NCI-H510A treated with DMSO at 0.1 percent for 48 hours (cell line): ENCODE results near the gene C17orf114.
A peak's percentile ranks its signal among the peaks of the same experiment; 100 is the strongest.

Experiments used
- DNase-seq: peaks from one replicate; lab custom pipeline; 2025; lab: John Stamatoyannopoulos, UW

Gene C17orf114

DNA sequence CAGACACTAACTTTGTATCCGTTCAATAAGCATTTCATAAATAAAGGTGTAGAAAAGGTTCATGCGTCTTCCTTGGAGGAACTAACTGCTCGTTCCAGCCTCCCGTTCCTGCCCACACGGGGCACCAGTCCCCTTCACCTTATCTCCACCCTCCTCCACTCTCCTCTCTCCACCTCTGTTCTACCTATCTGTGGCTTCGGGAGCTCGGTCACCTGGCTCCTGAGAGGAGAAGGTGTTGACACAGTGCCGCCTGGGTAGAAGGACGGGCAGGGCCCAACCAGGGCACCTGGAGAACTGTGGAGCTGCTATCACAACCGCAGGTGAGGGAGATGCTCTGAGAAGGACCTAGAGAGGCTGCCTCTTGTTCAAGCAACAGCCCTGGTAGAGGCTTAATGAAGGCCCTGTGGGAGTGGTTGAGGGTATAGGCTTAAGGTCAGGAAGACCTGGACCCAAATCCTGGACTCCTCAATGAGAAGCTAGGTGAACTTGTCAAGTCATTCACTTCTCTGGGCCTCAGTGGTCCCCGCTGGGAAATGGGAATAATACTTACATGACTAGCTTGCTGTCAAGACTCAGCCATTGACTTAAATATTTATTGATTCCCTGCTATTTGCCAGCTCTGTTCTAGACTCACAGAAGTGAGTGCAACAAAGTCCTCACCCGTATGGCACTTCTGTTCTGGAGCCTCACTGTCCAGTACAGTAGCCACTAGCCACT, 21.4 kb upstream of the C17orf114 start:
- DNase-seq: peak; percentile 23

DNA sequence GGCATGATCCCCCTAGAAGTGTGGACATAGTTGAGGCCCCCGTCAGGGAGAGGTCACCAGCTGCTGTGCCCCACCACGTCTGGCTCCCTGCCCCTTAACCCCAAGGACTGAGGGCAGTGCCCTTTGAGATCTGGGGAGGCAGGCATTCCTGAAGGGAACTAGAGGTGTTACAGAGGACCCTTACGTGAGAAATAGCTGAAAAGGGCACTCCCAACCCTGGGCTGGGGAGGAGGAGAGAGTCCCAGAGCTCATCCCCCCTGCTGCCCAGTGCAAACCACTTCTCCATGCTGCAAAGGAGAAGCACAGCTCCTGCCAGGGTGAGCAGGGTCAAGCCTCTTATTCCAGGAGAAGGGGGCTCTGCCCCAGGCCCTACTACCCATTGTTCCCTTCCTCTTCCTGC, 20.7 kb upstream of the C17orf114 start:
- no peak for DNase-seq

DNA sequence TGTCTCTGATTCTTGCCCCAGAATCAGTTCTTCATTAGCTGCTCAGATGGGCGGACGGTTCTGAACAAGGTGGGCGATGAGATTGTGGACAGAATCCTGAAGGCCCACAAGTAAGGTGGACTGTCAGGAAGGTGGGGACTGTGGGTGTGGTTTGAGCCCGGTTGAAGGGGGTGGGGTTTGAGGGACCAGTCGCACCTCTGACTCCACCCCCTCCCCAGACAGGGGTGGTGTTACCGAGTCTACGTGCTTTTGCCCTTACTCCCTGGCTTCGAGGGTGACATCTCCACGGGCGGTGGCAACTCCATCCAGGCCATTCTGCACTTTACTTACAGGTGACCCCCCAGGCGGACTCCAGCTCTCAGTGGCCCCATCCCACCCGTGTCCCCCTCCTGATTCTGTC, 16.1 kb upstream of the C17orf114 start:
- DNase-seq: no peak

DNA sequence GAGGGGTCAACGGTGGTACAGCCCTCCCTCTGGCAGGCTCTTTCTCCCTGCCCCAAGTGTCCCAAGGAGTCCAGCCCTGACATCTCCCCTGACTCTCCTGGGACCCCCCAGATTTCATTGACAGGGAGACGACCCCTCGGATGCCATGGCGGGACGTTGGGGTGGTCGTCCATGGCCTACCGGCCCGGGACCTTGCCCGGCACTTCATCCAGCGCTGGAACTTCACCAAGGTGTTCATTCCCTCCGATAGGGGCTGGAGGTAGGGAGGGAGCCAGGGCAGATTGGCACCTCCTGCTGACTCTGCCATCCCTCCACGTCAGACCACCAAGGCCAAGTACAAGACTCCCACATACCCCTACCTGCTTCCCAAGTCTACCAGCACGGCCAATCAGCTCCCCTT, 14.7 kb upstream of the C17orf114 start:
- DNase-seq: no peak

DNA sequence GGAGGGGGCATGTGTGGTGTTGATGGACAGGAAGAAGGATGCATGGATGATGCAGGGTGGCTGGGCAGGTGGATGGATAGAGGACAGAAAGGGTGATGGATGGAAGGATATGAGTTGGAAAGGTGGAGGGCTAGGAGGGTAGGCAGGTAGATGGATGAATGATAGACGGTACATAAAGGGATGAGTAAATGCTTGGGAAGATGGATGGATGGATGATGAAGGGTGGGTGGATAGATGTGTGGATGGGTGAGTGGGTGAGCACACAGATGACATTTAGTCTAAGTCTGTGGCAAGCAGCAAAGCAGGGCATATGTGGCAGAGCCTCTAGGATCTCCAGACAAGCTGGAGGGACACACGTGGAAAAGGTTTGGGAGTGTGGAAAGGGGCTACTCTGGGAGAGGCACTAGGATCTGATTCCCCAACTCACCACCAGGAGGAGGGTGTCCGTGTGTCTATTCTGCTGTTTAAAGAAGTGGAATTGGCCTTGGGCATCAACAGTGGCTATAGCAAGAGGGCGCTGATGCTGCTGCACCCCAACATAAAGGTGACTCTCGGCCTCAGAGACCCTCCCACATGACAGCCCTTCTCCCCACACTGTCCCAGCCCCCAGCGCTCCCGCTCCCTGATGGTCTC, 13.0 kb upstream of the C17orf114 start:
- no peak for DNase-seq

DNA sequence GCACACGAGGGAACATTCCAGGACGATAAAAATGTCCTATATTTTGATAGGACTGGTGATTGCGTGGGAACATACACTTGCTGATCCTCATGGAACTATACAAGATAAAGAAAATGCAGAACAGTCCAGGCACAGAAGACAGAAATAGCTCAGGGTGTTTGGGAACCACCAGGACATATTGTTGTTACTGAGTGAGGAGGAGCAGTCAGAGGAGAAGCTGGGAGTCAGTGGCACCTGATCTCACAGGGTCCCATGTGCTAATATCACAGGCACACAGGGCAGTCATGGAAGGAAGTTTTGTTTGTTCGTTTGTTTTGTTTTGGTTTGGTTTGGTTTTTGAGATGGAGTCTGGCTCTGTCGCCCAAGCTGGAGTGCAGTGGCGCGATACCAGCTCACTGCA, 10.6 kb upstream of the C17orf114 start:
- DNase-seq: no peak

DNA sequence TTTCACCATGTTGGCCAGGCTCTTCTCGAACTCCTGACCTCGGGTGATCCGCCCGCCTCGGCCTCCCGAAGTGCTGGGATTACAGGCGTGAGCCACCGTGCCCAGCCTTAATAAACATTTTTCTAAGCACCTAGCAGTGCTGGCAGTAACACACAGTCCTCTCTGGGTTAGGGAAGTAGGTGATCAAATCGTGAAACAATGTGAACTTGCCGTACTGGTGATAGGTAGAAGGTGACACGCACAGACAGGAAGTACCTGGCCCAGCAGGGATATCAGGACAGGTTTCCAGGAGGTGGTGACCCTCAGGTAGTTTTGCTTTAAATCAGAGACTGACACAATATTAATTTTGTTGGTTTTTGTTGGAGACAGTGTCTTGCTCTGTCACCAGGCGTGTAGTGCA, 9.3 kb upstream of the C17orf114 start:
- no peak for DNase-seq

DNA sequence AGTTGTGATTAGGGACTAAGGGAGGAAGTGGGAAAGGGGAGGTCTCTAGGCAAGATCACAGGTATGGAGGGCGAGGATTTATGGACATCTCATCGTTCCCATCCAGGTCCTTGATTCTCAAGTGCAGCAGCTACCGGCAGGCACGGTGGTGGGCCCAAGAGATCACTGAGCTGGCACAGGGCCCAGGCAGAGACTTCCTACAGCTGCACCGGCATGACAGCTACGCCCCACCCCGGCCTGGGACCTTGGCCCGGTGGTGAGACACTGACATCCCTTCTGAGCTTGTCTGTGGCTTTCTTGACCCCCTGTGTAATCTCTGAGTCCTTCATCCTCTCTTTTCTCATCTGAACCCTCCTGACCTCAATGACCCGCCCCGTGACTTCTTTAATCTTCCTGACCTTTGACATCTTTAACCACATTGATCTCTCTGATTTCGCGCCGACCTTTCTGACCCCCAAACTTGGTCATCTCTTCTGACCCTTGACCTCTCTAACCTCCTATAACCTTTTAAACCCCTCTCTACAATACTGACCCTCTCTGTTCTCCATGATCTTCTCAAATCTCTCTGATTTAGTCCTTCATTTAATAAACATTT, 8.7 kb upstream of the C17orf114 start:
- no peak for DNase-seq

DNA sequence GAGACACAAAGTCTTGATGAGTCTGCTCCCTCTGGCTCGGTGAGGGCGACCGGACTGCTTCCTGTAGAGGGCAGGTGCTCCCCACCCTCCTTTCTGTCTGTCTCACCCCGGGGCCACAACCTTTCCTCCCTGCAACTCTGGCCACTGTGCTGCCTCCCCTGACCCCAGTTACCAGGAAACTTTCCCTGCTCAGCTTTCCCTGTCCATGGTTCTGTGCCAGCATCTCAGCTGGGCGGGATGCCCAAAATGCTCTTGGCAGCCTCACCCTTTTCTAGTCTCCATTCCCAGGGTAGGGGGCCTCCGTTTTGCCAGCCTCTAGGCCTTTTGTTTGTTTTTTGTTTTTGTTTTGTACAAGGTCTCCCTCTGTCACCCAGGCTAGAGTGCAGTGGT, 6.2 kb upstream of the C17orf114 start:
- DNase-seq: no peak

DNA sequence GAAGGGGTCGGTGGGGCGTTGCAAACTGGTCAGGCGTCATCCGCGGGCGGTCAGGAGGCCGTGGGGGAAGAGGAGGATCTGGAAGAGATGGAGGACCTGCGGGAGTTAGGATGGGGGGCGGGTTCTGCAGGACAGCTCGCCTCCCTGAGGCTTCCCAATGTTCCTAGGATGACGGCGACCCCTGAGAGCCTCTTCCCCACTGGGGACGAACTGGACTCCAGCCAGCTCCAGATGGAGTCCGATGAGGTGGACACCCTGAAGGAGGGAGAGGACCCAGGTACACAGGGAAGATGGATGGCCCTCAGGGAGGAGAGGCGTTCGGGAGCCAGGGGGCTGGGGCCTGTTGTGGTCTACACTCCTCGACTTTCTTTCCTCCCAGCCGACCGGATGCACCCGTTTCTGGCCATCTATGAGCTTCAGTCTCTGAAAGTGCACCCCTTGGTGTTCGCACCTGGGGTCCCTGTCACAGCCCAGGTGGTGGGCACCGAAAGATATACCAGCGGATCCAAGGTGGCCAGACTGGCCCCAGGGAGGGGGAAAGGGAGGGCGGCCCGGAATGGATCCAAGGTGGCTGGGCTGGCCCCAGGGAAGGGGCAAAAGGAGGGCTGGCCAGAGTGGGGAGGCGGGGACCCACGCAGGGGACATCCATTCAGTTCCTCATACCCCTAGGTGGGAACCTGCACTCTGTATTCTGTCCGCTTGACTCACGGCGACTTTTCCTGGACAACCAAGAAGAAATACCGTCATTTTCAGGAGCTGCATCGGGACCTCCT, 5.7 kb upstream of the C17orf114 start:
- DNase-seq: no peak

DNA sequence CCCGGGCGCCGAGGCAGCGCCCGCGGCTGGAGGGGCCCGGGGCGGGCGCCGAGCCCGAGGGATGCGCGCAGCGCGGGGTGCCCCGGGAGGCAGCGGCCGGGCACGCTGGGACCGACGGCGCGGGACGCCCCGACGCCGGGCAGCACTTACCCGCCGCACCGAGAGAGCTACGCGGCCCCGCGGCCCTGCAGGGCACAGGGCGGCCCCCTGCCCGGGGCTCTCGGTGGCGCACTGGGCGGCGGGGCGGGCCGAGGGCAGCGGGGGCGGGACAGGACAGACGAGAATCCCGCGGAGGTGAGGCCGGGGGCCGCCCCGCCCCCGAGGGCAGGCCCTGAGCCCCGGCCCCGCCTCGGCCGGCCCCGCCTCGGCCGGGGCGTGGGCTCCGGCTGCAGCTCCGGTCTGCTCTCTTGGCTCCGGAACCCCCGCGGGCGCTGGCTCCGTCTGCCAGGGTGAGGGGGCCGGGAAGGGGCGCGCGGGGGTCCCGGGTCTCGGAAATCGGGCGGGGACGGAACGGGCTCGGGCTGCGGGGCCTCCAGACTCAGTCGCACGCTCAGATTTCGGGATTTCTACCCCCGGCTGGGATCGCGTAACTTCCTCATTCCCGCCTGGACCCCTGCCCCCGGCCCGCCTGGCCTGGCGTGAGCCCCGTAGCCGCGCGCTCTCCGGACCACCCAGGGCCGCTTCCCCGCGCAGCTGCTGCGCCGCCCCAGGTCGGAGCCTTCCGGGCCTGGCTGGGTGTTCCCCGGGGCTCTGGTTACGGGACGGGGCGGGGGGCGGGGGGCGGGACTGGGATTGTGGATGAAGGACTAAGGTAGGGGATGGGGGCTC, 4.9 kb upstream of the C17orf114 start, which contains the start of gene PLD2:
Gene PLD2, plus strand, starts transcription at position 376 of the 828 bp plus-strand sequence. CDS start 621 bp downstream, outside the sequence.
- DNase-seq: peak; percentile 82

DNA sequence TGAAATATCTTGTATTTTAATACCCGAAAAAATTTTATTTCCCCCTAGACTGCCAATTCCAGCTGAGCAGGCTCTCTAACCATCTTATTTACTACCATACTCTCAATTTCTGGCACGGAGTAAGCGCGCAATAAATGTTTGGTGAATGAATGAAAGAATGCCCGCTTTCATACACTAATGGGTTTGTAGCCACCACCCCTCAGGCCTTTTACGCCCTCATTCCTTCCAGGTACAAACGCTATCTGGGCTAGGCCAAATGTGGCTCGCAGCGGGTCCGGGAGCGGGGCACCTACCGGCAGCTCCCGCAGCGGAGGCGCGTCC, 4.3 kb upstream of the C17orf114 start:
- DNase-seq: peak; percentile 43

DNA sequence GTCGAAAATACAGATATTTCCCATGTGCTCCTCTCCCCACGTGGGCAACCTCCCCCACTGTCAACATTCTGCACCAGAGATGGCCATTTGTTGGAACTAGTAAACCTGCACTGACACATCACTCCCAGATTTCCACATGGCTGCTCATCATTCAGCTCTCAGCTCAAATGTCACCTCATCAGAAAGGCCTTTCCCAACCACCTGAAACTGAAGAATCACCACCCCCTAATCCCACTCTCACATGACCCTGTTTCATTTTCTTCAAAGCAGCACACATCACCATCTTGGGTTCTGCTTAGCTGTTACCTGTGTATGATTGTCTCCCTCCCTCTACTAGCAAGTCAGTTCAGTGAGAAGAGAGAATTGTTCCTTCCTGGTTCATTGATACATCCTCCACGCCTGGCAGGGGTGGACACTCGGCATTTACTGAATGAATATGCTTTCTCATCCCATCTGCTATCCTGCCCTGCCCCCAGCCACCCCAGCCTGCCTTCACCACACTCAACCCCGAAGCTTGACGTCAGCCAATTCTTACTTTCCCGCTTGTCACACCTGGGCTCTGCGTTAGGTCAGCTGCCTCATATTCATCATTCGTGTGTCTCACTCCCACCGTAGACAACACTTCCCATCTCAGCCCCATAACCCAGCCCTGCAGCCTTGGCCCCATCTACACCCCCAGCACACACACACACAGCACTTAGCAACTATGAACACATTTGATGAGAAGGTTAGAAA, 1.5 kb downstream of the C17orf114 start:
- peak; percentile 58 for DNase-seq

DNA sequence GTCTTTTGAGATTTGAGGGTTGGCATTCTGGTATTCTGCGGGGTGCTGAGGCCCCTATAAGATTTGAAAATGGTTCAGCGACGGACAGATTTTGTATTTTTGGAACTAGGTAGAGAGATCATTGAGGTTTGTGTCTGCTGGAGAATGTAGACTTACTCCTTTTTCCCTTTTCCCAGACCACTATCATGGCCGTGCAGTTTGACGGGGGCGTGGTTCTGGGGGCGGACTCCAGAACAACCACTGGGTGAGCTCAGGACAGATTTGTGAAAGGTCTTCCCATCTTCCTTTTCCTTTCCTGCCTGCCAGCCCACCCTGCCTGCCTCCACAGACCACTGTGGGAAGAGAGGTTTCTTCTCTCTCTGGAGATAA, 5.6 kb downstream of the C17orf114 start:
- DNase-seq: peak; percentile 17

DNA sequence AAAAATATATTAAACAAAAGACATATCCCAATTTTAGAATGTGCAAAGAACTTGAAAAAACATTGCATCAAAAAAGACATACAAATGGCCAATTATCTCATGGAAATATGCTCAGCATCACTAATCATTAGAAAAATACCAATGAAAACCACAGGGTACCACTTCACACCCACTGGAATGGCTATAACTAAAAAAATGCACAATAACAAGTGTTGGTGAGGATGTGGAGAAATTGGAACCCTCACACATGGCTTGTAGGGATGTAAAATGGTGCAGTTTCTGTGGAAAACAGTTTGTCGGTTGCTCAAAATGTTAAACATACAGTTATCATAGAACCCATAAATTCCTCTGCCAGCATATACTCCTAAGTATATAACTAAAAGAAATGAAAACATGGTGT, 7.0 kb downstream of the C17orf114 start:
- DNase-seq: no peak

DNA sequence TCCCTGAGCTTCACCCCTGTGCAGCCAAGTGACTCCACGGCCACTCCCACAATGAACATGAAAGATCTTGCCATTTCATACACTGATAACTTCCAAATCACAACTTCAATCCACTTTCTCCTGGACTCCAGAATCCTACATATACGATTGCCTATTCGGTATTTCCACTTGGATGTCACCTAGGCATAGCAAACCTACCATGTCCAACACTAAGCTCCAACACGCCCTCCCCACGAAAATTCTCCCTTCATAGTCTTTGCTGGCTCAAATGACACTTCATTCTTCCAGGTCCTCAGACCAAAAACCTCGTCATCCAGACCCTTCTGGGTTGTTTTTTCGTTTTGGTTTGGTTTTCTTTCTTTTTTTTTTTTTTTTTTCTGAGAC, 11.4 kb downstream of the C17orf114 start:
- no peak for DNase-seq

DNA sequence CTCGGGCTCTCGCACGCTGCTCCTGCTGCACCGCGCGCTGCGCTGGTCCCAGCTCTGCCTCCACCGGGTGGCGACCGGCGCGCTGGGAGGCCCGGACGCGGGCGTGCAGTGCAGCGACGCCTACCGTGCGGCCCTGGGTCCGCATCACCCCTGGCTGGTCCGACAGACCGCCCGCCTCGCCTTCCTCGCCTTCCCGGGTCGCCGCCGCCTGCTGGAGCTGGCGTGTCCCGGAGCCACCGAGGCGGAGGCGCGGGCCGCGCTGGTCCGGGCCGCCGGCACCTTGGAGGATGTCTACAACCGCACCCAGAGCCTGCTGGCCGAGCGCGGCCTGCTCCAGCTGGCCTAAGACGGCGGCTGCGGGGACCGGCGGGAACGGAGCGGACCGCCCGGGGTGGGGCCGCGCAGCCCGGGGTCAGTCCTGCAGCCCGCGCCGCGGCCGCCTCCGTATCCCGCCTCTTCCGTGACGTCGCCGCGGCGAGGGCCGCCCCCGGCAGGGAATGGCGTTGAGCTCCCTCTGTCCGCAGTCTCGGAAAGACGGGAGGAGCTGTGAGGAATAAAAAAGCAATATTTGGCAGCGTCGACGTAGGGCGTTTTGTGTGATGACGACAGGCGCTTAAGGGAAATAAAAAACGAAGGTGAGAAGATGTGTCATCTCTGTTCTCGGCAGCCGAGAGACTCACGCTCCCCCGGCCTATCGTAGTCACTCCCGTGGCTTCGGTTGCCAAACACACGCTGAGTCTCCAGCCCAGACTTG, 12.0 kb downstream of the C17orf114 start:
- DNase-seq: peak; percentile 86

DNA sequence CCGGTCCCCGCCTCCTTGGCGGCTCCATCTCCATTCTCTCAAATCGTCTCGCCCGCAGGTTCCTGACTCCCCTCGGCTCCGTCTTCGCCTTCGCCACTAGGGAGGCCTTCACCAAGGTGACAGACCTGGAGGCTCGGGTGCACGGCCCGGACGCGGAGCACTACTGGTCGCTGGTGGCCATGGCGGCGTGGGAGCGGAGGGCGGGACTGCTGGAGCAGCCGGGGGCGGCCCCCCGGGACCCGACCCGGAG, 12.5 kb downstream of the C17orf114 start:
- DNase-seq: peak; percentile 72

DNA sequence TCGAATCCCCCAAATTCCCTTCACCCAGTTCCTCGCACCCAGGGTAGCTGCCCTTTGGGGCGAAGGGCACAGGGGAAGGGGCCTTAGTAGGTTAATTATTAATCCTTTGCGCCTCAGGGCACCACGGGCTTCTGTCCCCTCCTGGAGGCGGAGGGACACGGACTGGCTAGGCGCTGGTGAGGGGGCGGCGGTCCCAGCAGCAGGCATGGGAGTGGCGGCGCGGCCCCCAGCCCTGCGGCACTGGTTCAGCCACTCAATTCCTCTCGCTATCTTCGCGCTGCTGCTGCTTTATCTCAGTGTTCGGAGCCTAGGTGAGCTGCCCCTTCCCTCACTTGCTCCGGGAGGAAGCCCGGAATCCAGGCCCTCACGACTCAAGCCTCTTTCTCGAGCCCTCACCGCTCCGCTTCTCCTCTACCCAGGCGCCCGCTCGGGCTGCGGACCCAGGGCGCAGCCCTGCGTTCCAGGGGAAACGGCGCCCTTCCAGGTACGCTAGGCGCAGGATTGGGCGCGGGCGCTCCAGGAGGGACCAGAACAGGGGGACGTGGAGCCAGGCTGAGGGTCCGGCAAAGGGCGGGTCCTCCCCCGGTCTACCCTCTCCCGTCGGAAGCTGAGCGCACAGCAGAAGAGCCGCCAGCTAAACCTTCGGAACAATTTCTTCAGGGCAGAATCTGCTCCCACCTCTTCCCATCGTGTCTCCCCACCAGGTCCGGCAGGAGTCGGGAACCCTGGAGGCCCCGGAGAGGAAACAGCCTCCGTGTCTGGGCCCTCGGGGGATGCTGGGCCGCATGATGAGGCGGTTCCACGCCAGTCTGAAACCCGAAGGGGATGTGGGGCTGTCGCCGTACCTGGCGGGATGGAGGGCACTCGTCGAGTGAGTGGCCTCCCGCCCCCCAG, 13.1 kb downstream of the C17orf114 start, which contains the start of gene GLTPD2:
Gene GLTPD2, plus strand, starts transcription at position 158 of the 894 bp plus-strand sequence. Its CDS starts 48 bp downstream, at position 206.
- peak; percentile 21 for DNase-seq
